ENCODE data around the gene TRAK2. TPM values are rescaled to one million over a fixed set of nuclear protein-coding genes. Genes with fewer than 3 reads are reported as not detected.
A peak's percentile ranks its signal among the peaks of the same experiment; 100 is the strongest.
"Not testable (repeated sequence)": the region's sequence is repeated elsewhere in the genome, so short reads cannot be mapped to it uniquely, and the experiment has no call there.

The TRAK2 gene
- total and polyA plus RNA-seq, 4 experiments from 2014 or later = 25.2 to 47.3 (median 43.7) TPM

- H3K27me3 Mint-ChIP-seq = no peaks in the 10 kb centered on the region
- H3K4me1 Mint-ChIP-seq = peaks cover 43 to 76% (median 62%) of the 10 kb centered on the region in 4 donors
- Histone ChIP-seq H3K9me3 (ENCODE audit: control insufficient read depth in 1 of 2, low read length in 2 of 2) (no peaks in the 10 kb centered on the region), H3K4me1 (ENCODE audit: insufficient read depth, low read length) (peaks cover 47% of the 10 kb centered on the region), H3K27ac (ENCODE audit: low read depth, low read length) (no peak overlapping the region), H3K27me3 (ENCODE audit: insufficient read depth, low read length) (no peaks in the 10 kb centered on the region), H3K4me3 (ENCODE audit: low read length in 2 of 2) (no peak overlapping the region), H3K36me3 (ENCODE audit: insufficient read depth, low read length) (no peaks in the 10 kb centered on the region)
- intact Hi-C loops (cut with micrococcal nuclease) = no loop called here
- peaks cover 0 to 5% (median 0%) of the 10 kb centered on the region in 8 donors for H3K9me3 Mint-ChIP-seq
- peak overlapping the region in 3 of 7 donors; percentile 63 to 91 (median 80) for H3K27ac Mint-ChIP-seq
- H3K36me3 Mint-ChIP-seq = peaks cover 8 to 12% of the 10 kb centered on the region in 2 donors
- H3K4me3 Mint-ChIP-seq = no peak overlapping the region
- POLR2A ChIA-PET (ENCODE audit: partially characterized antibody) = interaction anchor here (1.2 to 13.0 kb wide), 3 partner anchors 18 to 199 kb away, joined by 3 to 154 read pairs (median 4); partner anchors contain the start of genes STRADB and TRAK2
- no peak for DNase-seq
- CTCF ChIA-PET (ENCODE audit: partially characterized antibody) = interaction anchor here (1.6 to 2.9 kb wide), 4 partner anchors 10 to 199 kb away, joined by 3 to 8 read pairs (median 7); no protein-coding TSS in a partner anchor
Measured at GRCh38 chr2:201430839-201431238, 20.4 kb downstream of the TRAK2 start.

- intact Hi-C loops (cut with micrococcal nuclease); H3K27me3 Mint-ChIP-seq: not testable (repeated sequence)
Measured at GRCh38 chr2:201430322-201430721, 20.9 kb downstream of the TRAK2 start.

GRCh38 chr2:201429835-201430234, 21.4 kb downstream of the TRAK2 start:
- CTCF ChIA-PET (ENCODE audit: partially characterized antibody) = not testable (repeated sequence)

More at GRCh38 chr2:201430322-201430721, 20.9 kb downstream of the TRAK2 start:
- H3K4me1 ChIP-seq (ENCODE audit: insufficient read depth, low read length) = peaks cover 42% of the 10 kb centered on the region
- H3K9me3 Mint-ChIP-seq; H3K4me3 ChIP-seq (ENCODE audit: low read length in 2 of 2); H3K27me3 ChIP-seq (ENCODE audit: insufficient read depth, low read length); H3K4me3 Mint-ChIP-seq; DNase-seq; H3K36me3 ChIP-seq (ENCODE audit: insufficient read depth, low read length); H3K27ac ChIP-seq (ENCODE audit: low read depth, low read length); H3K9me3 ChIP-seq (ENCODE audit: control insufficient read depth in 1 of 2, low read length in 2 of 2): not testable (repeated sequence)
- POLR2A ChIA-PET (ENCODE audit: partially characterized antibody) = interaction anchor here (13.0 kb wide), 1 partner anchor 19 kb away, joined by 154 read pairs; the partner anchor contains the start of genes STRADB and TRAK2
- Mint-ChIP-seq H3K36me3 (peaks cover 8 to 12% of the 10 kb centered on the region in 2 donors), H3K27ac (peak overlapping the region in 1 of 7 donors; percentile 47), H3K4me1 (peaks cover 43 to 74% (median 58%) of the 10 kb centered on the region in 4 donors)
- CTCF ChIA-PET (ENCODE audit: partially characterized antibody) = interaction anchor here (1.6 to 2.9 kb wide), 4 partner anchors 11 to 198 kb away, joined by 3 to 8 read pairs (median 7); no protein-coding TSS in a partner anchor

GRCh38 chr2:201428366-201428765, 22.9 kb downstream of the TRAK2 start:
- peaks cover 30% of the 10 kb centered on the region for H3K4me1 ChIP-seq (ENCODE audit: insufficient read depth, low read length)
- H3K27ac ChIP-seq (ENCODE audit: low read depth, low read length); H3K27me3 ChIP-seq (ENCODE audit: insufficient read depth, low read length); H3K27me3 Mint-ChIP-seq; intact Hi-C loops (cut with micrococcal nuclease); H3K36me3 ChIP-seq (ENCODE audit: insufficient read depth, low read length); H3K4me3 Mint-ChIP-seq; CTCF ChIA-PET (ENCODE audit: partially characterized antibody); H3K4me3 ChIP-seq (ENCODE audit: low read length in 2 of 2); POLR2A ChIA-PET (ENCODE audit: partially characterized antibody); DNase-seq; H3K9me3 ChIP-seq (ENCODE audit: control insufficient read depth in 1 of 2, low read length in 2 of 2); H3K9me3 Mint-ChIP-seq: not testable (repeated sequence)
- Mint-ChIP-seq H3K36me3 (peaks cover 8 to 12% of the 10 kb centered on the region in 2 donors), H3K4me1 (peaks cover 34 to 61% (median 47%) of the 10 kb centered on the region in 4 donors), H3K27ac (peak overlapping the region in 3 of 7 donors; percentile 42 to 84 (median 72))

More at GRCh38 chr2:201429835-201430234, 21.4 kb downstream of the TRAK2 start:
- H3K27ac Mint-ChIP-seq; H3K9me3 Mint-ChIP-seq; H3K27ac ChIP-seq (ENCODE audit: low read depth, low read length); DNase-seq; H3K27me3 ChIP-seq (ENCODE audit: insufficient read depth, low read length); H3K9me3 ChIP-seq (ENCODE audit: control insufficient read depth in 1 of 2, low read length in 2 of 2); H3K4me3 ChIP-seq (ENCODE audit: low read length in 2 of 2); H3K4me3 Mint-ChIP-seq; H3K27me3 Mint-ChIP-seq; intact Hi-C loops (cut with micrococcal nuclease); H3K36me3 ChIP-seq (ENCODE audit: insufficient read depth, low read length): not testable (repeated sequence)
- POLR2A ChIA-PET (ENCODE audit: partially characterized antibody) = interaction anchor here (13.0 kb wide), 1 partner anchor 19 kb away, joined by 154 read pairs; the partner anchor contains the start of genes STRADB and TRAK2
- peaks cover 43 to 69% (median 55%) of the 10 kb centered on the region in 4 donors for H3K4me1 Mint-ChIP-seq
- H3K4me1 ChIP-seq (ENCODE audit: insufficient read depth, low read length) = peaks cover 37% of the 10 kb centered on the region
- H3K36me3 Mint-ChIP-seq = peaks cover 8 to 12% of the 10 kb centered on the region in 2 donors

- POLR2A ChIA-PET (ENCODE audit: partially characterized antibody) = interaction anchor here (1.5 kb wide), 1 partner anchor 20 kb away, joined by 3 read pairs; no protein-coding TSS in a partner anchor
- peaks cover 14% of the 10 kb centered on the region for H3K4me1 ChIP-seq (ENCODE audit: insufficient read depth, low read length)
- H3K27ac Mint-ChIP-seq = peak overlapping the region in 2 of 7 donors; percentile 47 to 57
Measured at GRCh38 chr2:201425952-201426351, 25.3 kb downstream of the TRAK2 start.

GRCh38 chr2:201420442-201421113, 30.7 kb downstream of the TRAK2 start:
- Mint-ChIP-seq H3K27ac (peak overlapping the region; percentile 2 to 91 (median 70)), H3K9me3 (no peaks in the 10 kb centered on the region), H3K27me3 (no peaks in the 10 kb centered on the region), H3K4me3 (peak overlapping the region in 3 of 8 donors; percentile 7 to 10 (median 10)), H3K36me3 (peaks cover 2 to 15% of the 10 kb centered on the region in 2 donors), H3K4me1 (peaks cover 34 to 57% (median 43%) of the 10 kb centered on the region in 4 donors)
- DNase-seq = no peak
- Histone ChIP-seq H3K36me3 (ENCODE audit: insufficient read depth, low read length) (no peaks in the 10 kb centered on the region), H3K9me3 (ENCODE audit: control insufficient read depth in 1 of 2, low read length in 2 of 2) (no peaks in the 10 kb centered on the region), H3K4me1 (ENCODE audit: insufficient read depth, low read length) (peaks cover 46% of the 10 kb centered on the region), H3K4me3 (ENCODE audit: low read length in 2 of 2) (no peak overlapping the region), H3K27me3 (ENCODE audit: insufficient read depth, low read length) (no peaks in the 10 kb centered on the region), H3K27ac (ENCODE audit: low read depth, low read length) (no peak overlapping the region)
- ChIA-PET POLR2A (ENCODE audit: partially characterized antibody) (no interaction called here), CTCF (ENCODE audit: partially characterized antibody) (no interaction called here)
- intact Hi-C loops (cut with micrococcal nuclease) = no loop called here

More at GRCh38 chr2:201425952-201426351, 25.3 kb downstream of the TRAK2 start:
- intact Hi-C loops (cut with micrococcal nuclease) = no loop called here
- CTCF ChIA-PET (ENCODE audit: partially characterized antibody) = no interaction called here
- Histone ChIP-seq H3K27ac (ENCODE audit: low read depth, low read length) (no peak overlapping the region), H3K27me3 (ENCODE audit: insufficient read depth, low read length) (no peaks in the 10 kb centered on the region), H3K4me3 (ENCODE audit: low read length in 2 of 2) (no peak overlapping the region), H3K36me3 (ENCODE audit: insufficient read depth, low read length) (no peaks in the 10 kb centered on the region), H3K9me3 (ENCODE audit: control insufficient read depth in 1 of 2, low read length in 2 of 2) (no peaks in the 10 kb centered on the region)
- H3K27me3 Mint-ChIP-seq = no peaks in the 10 kb centered on the region
- H3K9me3 Mint-ChIP-seq = peaks cover 0 to 5% (median 0%) of the 10 kb centered on the region in 8 donors
- peaks cover 25 to 54% (median 40%) of the 10 kb centered on the region in 4 donors for H3K4me1 Mint-ChIP-seq
- H3K4me3 Mint-ChIP-seq = no peak overlapping the region
- H3K36me3 Mint-ChIP-seq = peaks cover under 1 to 6% of the 10 kb centered on the region in 2 donors
- no peak for DNase-seq

GRCh38 chr2:201419986-201420385, 31.3 kb downstream of the TRAK2 start:
- Histone ChIP-seq H3K4me3 (ENCODE audit: low read length in 2 of 2) (no peak overlapping the region), H3K36me3 (ENCODE audit: insufficient read depth, low read length) (no peaks in the 10 kb centered on the region), H3K9me3 (ENCODE audit: control insufficient read depth in 1 of 2, low read length in 2 of 2) (no peaks in the 10 kb centered on the region), H3K27ac (ENCODE audit: low read depth, low read length) (no peak overlapping the region), H3K4me1 (ENCODE audit: insufficient read depth, low read length) (peaks cover 51% of the 10 kb centered on the region), H3K27me3 (ENCODE audit: insufficient read depth, low read length) (no peaks in the 10 kb centered on the region)
- Mint-ChIP-seq H3K9me3 (no peaks in the 10 kb centered on the region), H3K27me3 (no peaks in the 10 kb centered on the region), H3K4me3 (peak overlapping the region in 5 of 8 donors; percentile 1 to 70 (median 10)), H3K36me3 (peaks cover 2 to 15% of the 10 kb centered on the region in 2 donors), H3K4me1 (peaks cover 34 to 57% (median 43%) of the 10 kb centered on the region in 4 donors), H3K27ac (peak overlapping the region; percentile 19 to 97 (median 86))
- peak in 1 of 5 donors; percentile 39 for DNase-seq
- POLR2A ChIA-PET (ENCODE audit: partially characterized antibody) = no interaction called here
- CTCF ChIA-PET (ENCODE audit: partially characterized antibody) = no interaction called here
- intact Hi-C loops (cut with micrococcal nuclease) = no loop called here
